T47D (cell line): Measurements from ENCODE around the gene FAAP20.

Source experiments
- DNase-seq, 2 experiments: peaks; one replicate each; pipeline versions ENCODE4 v3.0.0 to v3.0.0-alpha.2; 2011 to 2012; ENCODE audit warnings: low read depth in 1 of 2, low spot score in 1 of 2
- JUND ChIP-seq: IDR thresholded peaks from 2 replicates; pipeline ENCODE4 v1.6.1; 2012; ENCODE audit warnings: low read depth
- in situ Hi-C: cut with HindIII; loops from 2 replicates; pipeline ENCODE4 v1.10.0; 2016; ENCODE audit warnings: low sequenced_read_pairs, low pct_unique_long_range_greater_than_20kb

Gene FAAP20

GRCh38 chr1:2192031-2192995 lies 2.3 kb downstream of the FAAP20 start:
- in situ Hi-C loops, result no loop called here
- DNase-seq, result no peak
- no peak for TF ChIP-seq JUND

GRCh38 chr1:2190491-2190976 lies 4.0 kb downstream of the FAAP20 start:
- in situ Hi-C loops, result no loop called here

GRCh38 chr1:2189459-2190425 lies 4.8 kb downstream of the FAAP20 start:
- in situ Hi-C loops, result no loop called here
- DNase-seq, result peak; percentile 84 to 95
- no peak for TF ChIP-seq JUND

More at GRCh38 chr1:2190491-2190976, 4.0 kb downstream of the FAAP20 start:
- no peak for TF ChIP-seq JUND
- no peak for DNase-seq

- no peak for DNase-seq
- in situ Hi-C loops, result no loop called here
- TF ChIP-seq JUND, result no peak
These were observed 6.2 kb downstream of the FAAP20 start for GRCh38 chr1:2188336-2188735.

- no peak for TF ChIP-seq JUND
- DNase-seq, result no peak
- in situ Hi-C loops, result no loop called here
These were observed 7.0 kb downstream of the FAAP20 start for GRCh38 chr1:2187619-2188018.

GRCh38 chr1:2186901-2187300 lies 7.7 kb downstream of the FAAP20 start:
- TF ChIP-seq JUND, result no peak
- in situ Hi-C loops, result no loop called here
- no peak for DNase-seq

GRCh38 chr1:2185880-2186855 lies 8.4 kb downstream of the FAAP20 start:
- in situ Hi-C loops, result no loop called here
- no peak for DNase-seq
- TF ChIP-seq JUND, result no peak

- in situ Hi-C loops, result no loop called here
- DNase-seq, result no peak
- no peak for TF ChIP-seq JUND
These were observed 9.6 kb downstream of the FAAP20 start for GRCh38 chr1:2184934-2185333.

GRCh38 chr1:2184531-2184930 lies 10.0 kb downstream of the FAAP20 start:
- no peak for TF ChIP-seq JUND
- in situ Hi-C loops, result no loop called here
- no peak for DNase-seq

GRCh38 chr1:2183937-2184334 lies 10.6 kb downstream of the FAAP20 start:
- no peak for TF ChIP-seq JUND
- no peak for DNase-seq
- in situ Hi-C loops, result no loop called here

GRCh38 chr1:2182376-2182775 lies 12.2 kb downstream of the FAAP20 start:
- no peak for TF ChIP-seq JUND
- no peak for DNase-seq
- in situ Hi-C loops, result no loop called here
